Stomach (tissue), 9 donors: ENCODE data around the gene SGK1. TPM values are rescaled to one million over a fixed set of nuclear protein-coding genes. Genes with fewer than 3 reads are reported as not detected.

Source experiments
- DNase-seq, 2 donors: peaks; one replicate each; pipeline versions ENCODE4 v3.0.0 to v3.0.0-alpha.2; 2013 to 2019
- H3K27ac ChIP-seq, 5 donors: fragments of 200-600 bp in 4 of 5; sonication (generic) in 4 of 5; one replicate each; pipeline ENCODE4 v1.5.1; 2013 to 2019; ENCODE audit warnings: mild to moderate bottlenecking in 1 of 5, moderate library complexity in 1 of 5
- H3K27me3 ChIP-seq, 3 donors: fragments of 200-600 bp; sonication (generic); one replicate each; pipeline ENCODE4 v1.5.1; 2017 to 2019; ENCODE audit warnings: mixed run types in 1 of 3
- H3K36me3 ChIP-seq, 4 donors: fragments of 200-600 bp; sonication (generic); 1 replicate in 3 of 4; 2 replicates in 1 of 4; pipeline ENCODE4 v1.5.1; 2016 to 2019
- H3K4me1 ChIP-seq, 4 donors: fragments of 200-600 bp; sonication (generic); one replicate each; pipeline ENCODE4 v1.5.1; 2016 to 2019
- H3K4me3 ChIP-seq, 4 donors: fragments of 200-600 bp; sonication (generic) in 3 of 4; one replicate each; pipeline ENCODE4 v1.5.1; 2016 to 2019; ENCODE audit warnings: mild to moderate bottlenecking in 1 of 4
- H3K9me3 ChIP-seq, 4 donors: fragments of 200-600 bp; sonication (generic); one replicate each; pipeline ENCODE4 v1.5.1; 2016 to 2019
- CTCF ChIP-seq, 7 experiments: fragments of 450-650 bp in 4 of 7; fragments of 200-600 bp in 3 of 7; sonication (generic) in 3 of 7; IDR thresholded peaks; one replicate each; pipeline ENCODE4 v1.5.1; 2016 to 2019; ENCODE audit warnings: antibody characterized with exemption in 7 of 7, control low read depth in 2 of 7, mild to moderate bottlenecking in 1 of 7
- EP300 ChIP-seq: sonication (generic); formaldehyde crosslinking; IDR thresholded peaks from one replicate; pipeline ENCODE4 v1.6.1; 2017; ENCODE audit warnings: antibody characterized with exemption
- POLR2A ChIP-seq, 4 donors: fragments of 450-650 bp; IDR thresholded peaks; one replicate each; pipeline ENCODE4 v1.6.1; 2016; ENCODE audit warnings: antibody characterized with exemption in 4 of 4, control low read depth in 2 of 4, mild to moderate bottlenecking in 1 of 4, moderate library complexity in 1 of 4
- POLR2AphosphoS5 ChIP-seq, 3 donors: sonication (generic); formaldehyde crosslinking; IDR thresholded peaks; one replicate each; pipeline ENCODE4 v1.6.1; 2016; ENCODE audit warnings: antibody characterized with exemption in 3 of 3
- WGBS, 5 donors: extraction: QIAGEN DNeasy Blood & Tissue Kit in 3 of 5; methylation state at CpG; one replicate each; pipeline versions ENCODE4 v1.1.5 to v1.1.7; 2013 to 2018; 5-methylcytosine and 5-hydroxymethylcytosine counted together
- intact Hi-C: fragments of 100-400 bp; cut with DNase I; formaldehyde crosslinking; loops from one replicate; pipeline ENCODE4 v1.15.1; 2023; ENCODE audit warnings: low total_unique reads
- polyA plus RNA-seq, 3 donors: library from polyadenylated mRNA; stranded (reverse); fragments of 200-250 nt; gene quantifications; one replicate each; pipeline ENCODE4 v1.2.3, GENCODE V29; 2013
- total RNA-seq, 5 donors: library from RNA; depleted of rRNA; stranded (reverse); fragments of >200 nt; gene quantifications; one replicate each; pipeline versions ENCODE4 v1.1.0 to v1.2.3, GENCODE V29; 2014 to 2016
- donor health status: healthy with polysubstance abuse.
- donor health status: Bipolar disorder and iron deficiency.
- donor health status: healthy.

Gene SGK1
- total and polyA plus RNA-seq, 8 donors: 72.3 to 347 (median 154) TPM

- Histone ChIP-seq H3K4me3 (no peak overlapping the region), H3K4me1 (peaks cover 0 to 40% (median 14%) of the 10 kb centered on the region in 4 donors), H3K36me3 (no peaks in the 10 kb centered on the region), H3K9me3 (no peaks in the 10 kb centered on the region), H3K27ac (no peak overlapping the region), H3K27me3 (no peaks in the 10 kb centered on the region)
- intact Hi-C loops: no loop called here
- 85 to 97% (median 93%) methylated on average over 1 of the region's 1 CpG for WGBS, 5 donors
- TF ChIP-seq POLR2A (IDR thresholded peaks at IDR 0.05) (no peak), CTCF (IDR thresholded peaks at IDR 0.05) (no peak)
- no peak for DNase-seq
Observed at GRCh38 chr6:134245706-134246105, 72.2 kb downstream of the SGK1 start.

- Histone ChIP-seq H3K27me3 (no peaks in the 10 kb centered on the region), H3K4me1 (peaks cover 0 to 33% (median 11%) of the 10 kb centered on the region in 4 donors), H3K27ac (no peak overlapping the region), H3K9me3 (no peaks in the 10 kb centered on the region), H3K36me3 (no peaks in the 10 kb centered on the region), H3K4me3 (no peak overlapping the region)
- WGBS, 5 donors: 37 to 50% (median 47%) methylated on average over 2 of the region's 2 CpGs
- intact Hi-C loops: no loop called here
- TF ChIP-seq POLR2AphosphoS5 (IDR thresholded peaks at IDR 0.05) (no peak), CTCF (IDR thresholded peaks at IDR 0.05) (no peak), EP300 (no peak), POLR2A (IDR thresholded peaks at IDR 0.05) (no peak)
- DNase-seq: peak; percentile 24 to 75
Observed at GRCh38 chr6:134245041-134245440, 72.9 kb downstream of the SGK1 start.

GRCh38 chr6:134240665-134241431 is 77.1 kb downstream of the SGK1 start:
- Histone ChIP-seq H3K27ac (peak overlapping the region in 1 of 5 donors; percentile 9), H3K27me3 (no peaks in the 10 kb centered on the region), H3K4me3 (no peak overlapping the region), H3K36me3 (no peaks in the 10 kb centered on the region), H3K4me1 (peaks cover 0 to 19% (median 0%) of the 10 kb centered on the region in 4 donors), H3K9me3 (no peaks in the 10 kb centered on the region)
- intact Hi-C loops: no loop called here
- WGBS, 5 donors: 65 to 74% (median 70%) methylated on average over 9 of the region's 9 CpGs
- TF ChIP-seq CTCF (IDR thresholded peaks at IDR 0.05): no peak
- TF ChIP-seq POLR2A (IDR thresholded peaks at IDR 0.05): no peak
- no peak for TF ChIP-seq EP300
- TF ChIP-seq POLR2AphosphoS5 (IDR thresholded peaks at IDR 0.05): no peak
- DNase-seq: peak; percentile 52 to 73

GRCh38 chr6:134238960-134239795 is 78.7 kb downstream of the SGK1 start:
- Histone ChIP-seq H3K4me3 (no peak overlapping the region), H3K27ac (no peak overlapping the region), H3K36me3 (no peaks in the 10 kb centered on the region), H3K9me3 (no peaks in the 10 kb centered on the region), H3K4me1 (peaks cover 0 to 15% (median 0%) of the 10 kb centered on the region in 4 donors), H3K27me3 (no peaks in the 10 kb centered on the region)
- intact Hi-C loops: no loop called here
- TF ChIP-seq CTCF (IDR thresholded peaks at IDR 0.05) (no peak), EP300 (no peak), POLR2AphosphoS5 (IDR thresholded peaks at IDR 0.05) (no peak), POLR2A (IDR thresholded peaks at IDR 0.05) (no peak)
- WGBS, 5 donors: 55 to 67% (median 67%) methylated on average over 6 of the region's 6 CpGs
- peak in 1 of 2 donors; percentile 35 for DNase-seq
